ENCODE results near the gene NDRG3.
A peak's percentile ranks its signal among the peaks of the same experiment; 100 is the strongest.
"Not testable (repeated sequence)": the region's sequence is repeated elsewhere in the genome, so short reads cannot be mapped to it uniquely, and the experiment has no call there.

The NDRG3 gene

GRCh38 chr20:36644032-36644705 lies 101.7 kb downstream of the NDRG3 start:
- peak; percentile 17 to 18 for DNase-seq (ENCODE audit: low read depth in 2 of 2)

GRCh38 chr20:36642136-36642535 lies 103.8 kb downstream of the NDRG3 start:
- DNase-seq (ENCODE audit: low read depth in 2 of 2): no peak

- no peak for DNase-seq (ENCODE audit: low read depth in 2 of 2)
Observed at GRCh38 chr20:36641506-36641843, 104.4 kb downstream of the NDRG3 start.

GRCh38 chr20:36638876-36639400 lies 107.0 kb downstream of the NDRG3 start:
- not testable (repeated sequence) for DNase-seq (ENCODE audit: low read depth in 2 of 2)

- DNase-seq (ENCODE audit: low read depth in 2 of 2): no peak
Observed at GRCh38 chr20:36634342-36634741, 111.5 kb downstream of the NDRG3 start.

GRCh38 chr20:36633285-36633772 lies 112.6 kb downstream of the NDRG3 start:
- DNase-seq (ENCODE audit: low read depth in 2 of 2): no peak

GRCh38 chr20:36632487-36633284 lies 113.2 kb downstream of the NDRG3 start:
- DNase-seq (ENCODE audit: low read depth in 2 of 2): no peak

- DNase-seq (ENCODE audit: low read depth in 2 of 2): no peak
Observed at GRCh38 chr20:36632147-36632486, 113.8 kb downstream of the NDRG3 start.

- DNase-seq (ENCODE audit: low read depth in 2 of 2): no peak
Observed at GRCh38 chr20:36631646-36632045, 114.2 kb downstream of the NDRG3 start.

- DNase-seq (ENCODE audit: low read depth in 2 of 2): no peak
Observed at GRCh38 chr20:36629719-36630681, 115.9 kb downstream of the NDRG3 start.

- no peak for DNase-seq (ENCODE audit: low read depth in 2 of 2)
Observed at GRCh38 chr20:36628076-36628475, 117.8 kb downstream of the NDRG3 start.

- no peak for DNase-seq (ENCODE audit: low read depth in 2 of 2)
Observed at GRCh38 chr20:36624944-36625324, 121.0 kb downstream of the NDRG3 start.

GRCh38 chr20:36624068-36624943 lies 121.6 kb downstream of the NDRG3 start:
- DNase-seq (ENCODE audit: low read depth in 2 of 2): no peak

GRCh38 chr20:36623444-36623843 lies 122.4 kb downstream of the NDRG3 start:
- DNase-seq (ENCODE audit: low read depth in 2 of 2): no peak

- DNase-seq (ENCODE audit: low read depth in 2 of 2): no peak
Observed at GRCh38 chr20:36620917-36621316, 125.0 kb downstream of the NDRG3 start.

- no peak for DNase-seq (ENCODE audit: low read depth in 2 of 2)
Observed at GRCh38 chr20:36614781-36615557, 130.9 kb downstream of the NDRG3 start.

- no peak for DNase-seq (ENCODE audit: low read depth in 2 of 2)
Observed at GRCh38 chr20:36613974-36614373, 131.9 kb downstream of the NDRG3 start.

- no peak for DNase-seq (ENCODE audit: low read depth in 2 of 2)
Observed at GRCh38 chr20:36611625-36612024, 134.3 kb downstream of the NDRG3 start.

GRCh38 chr20:36608388-36608728 lies 137.5 kb downstream of the NDRG3 start:
- DNase-seq (ENCODE audit: low read depth in 2 of 2): not testable (repeated sequence)

All from stimulated activated CD4-positive, alpha-beta T cell treated with anti-CD3 and anti-CD28 coated beads, Interleukin-1b, Interleukin-23, amount 100 ng/mL, for 1 hour (primary cell).